ENCODE results near the gene GNPAT. TPM values are rescaled to one million over a fixed set of nuclear protein-coding genes. Genes with fewer than 3 reads are reported as not detected.

The GNPAT gene
- total RNA-seq, 2 experiments from 2014 or later, result 55.4 to 56.6 TPM

GRCh38 chr1:231236938-231237337 lies 4.1 kb upstream of the GNPAT start:
- CTCF ChIA-PET, result no interaction called here
- POLR2A ChIA-PET, result no interaction called here

- ChIA-PET POLR2A (no interaction called here), CTCF (no interaction called here)
Observed at GRCh38 chr1:231238298-231238697, 2.7 kb upstream of the GNPAT start.

- POLR2A ChIA-PET, result interaction anchor here (1.2 kb wide), 1 partner anchor 261 kb away, joined by 3 read pairs; the partner anchor contains the start of genes ARV1 and TTC13
Observed at GRCh38 chr1:231240531-231240882, 505 bp upstream of the GNPAT start.

GRCh38 chr1:231241750-231242149 lies 738 bp downstream of the GNPAT start:
- POLR2A ChIA-PET, result interaction anchor here (0.9 to 1.2 kb wide), 3 partner anchors 38 to 263 kb away, joined by 3 read pairs; partner anchors contain the start of genes ARV1, SPRTN and TTC13
- CTCF ChIA-PET, result interaction anchor here (0.9 kb wide), 1 partner anchor 14 kb away, joined by 4 read pairs; no protein-coding TSS in a partner anchor

More at GRCh38 chr1:231240531-231240882, 505 bp upstream of the GNPAT start:
- CTCF ChIA-PET, result no interaction called here

GRCh38 chr1:231242516-231243198 lies 1.6 kb downstream of the GNPAT start:
- ChIA-PET POLR2A (no interaction called here), CTCF (no interaction called here)

- ChIA-PET POLR2A (no interaction called here), CTCF (no interaction called here)
Observed at GRCh38 chr1:231248778-231249177, 7.8 kb downstream of the GNPAT start.

GRCh38 chr1:231252336-231252735 lies 11.3 kb downstream of the GNPAT start:
- ChIA-PET POLR2A (no interaction called here), CTCF (no interaction called here)

GRCh38 chr1:231260351-231260750 lies 19.3 kb downstream of the GNPAT start:
- CTCF ChIA-PET, result no interaction called here
- POLR2A ChIA-PET, result no interaction called here

GRCh38 chr1:231264642-231265041 lies 23.6 kb downstream of the GNPAT start:
- ChIA-PET CTCF (interaction anchor here (0.6 kb wide), 1 partner anchor 629 kb away, joined by 3 read pairs; no protein-coding TSS in a partner anchor), POLR2A (no interaction called here)

- POLR2A ChIA-PET, result no interaction called here
Observed at GRCh38 chr1:231265379-231265778, 24.4 kb downstream of the GNPAT start.

GRCh38 chr1:231266811-231267322 lies 25.9 kb downstream of the GNPAT start:
- ChIA-PET POLR2A (no interaction called here), CTCF (no interaction called here)

More at GRCh38 chr1:231265379-231265778, 24.4 kb downstream of the GNPAT start:
- CTCF ChIA-PET, result interaction anchor here (0.6 kb wide), 1 partner anchor 630 kb away, joined by 3 read pairs; no protein-coding TSS in a partner anchor

- POLR2A ChIA-PET, result no interaction called here
Observed at GRCh38 chr1:231272173-231272572, 31.2 kb downstream of the GNPAT start.

GRCh38 chr1:231272880-231273279 lies 31.9 kb downstream of the GNPAT start:
- ChIA-PET CTCF (no interaction called here), POLR2A (no interaction called here)

More at GRCh38 chr1:231272173-231272572, 31.2 kb downstream of the GNPAT start:
- CTCF ChIA-PET, result no interaction called here

GRCh38 chr1:231274119-231274825 lies 33.3 kb downstream of the GNPAT start:
- POLR2A ChIA-PET, result no interaction called here

GRCh38 chr1:231278100-231278790 lies 37.2 kb downstream of the GNPAT start:
- CTCF ChIA-PET, result no interaction called here

More at GRCh38 chr1:231274119-231274825, 33.3 kb downstream of the GNPAT start:
- CTCF ChIA-PET, result no interaction called here

GRCh38 chr1:231279081-231279480 lies 38.1 kb downstream of the GNPAT start:
- ChIA-PET POLR2A (interaction anchor here (1.0 kb wide), 1 partner anchor 37 kb away, joined by 3 read pairs; no protein-coding TSS in a partner anchor), CTCF (no interaction called here)

More at GRCh38 chr1:231278100-231278790, 37.2 kb downstream of the GNPAT start:
- POLR2A ChIA-PET, result no interaction called here

GRCh38 chr1:231279683-231280082 lies 38.7 kb downstream of the GNPAT start:
- CTCF ChIA-PET, result no interaction called here
- POLR2A ChIA-PET, result interaction anchor here (1.0 kb wide), 1 partner anchor 38 kb away, joined by 3 read pairs; no protein-coding TSS in a partner anchor

- CTCF ChIA-PET, result no interaction called here
- POLR2A ChIA-PET, result no interaction called here
Observed at GRCh38 chr1:231284441-231284840, 43.4 kb downstream of the GNPAT start.

GRCh38 chr1:231286603-231287002 lies 45.6 kb downstream of the GNPAT start:
- POLR2A ChIA-PET, result no interaction called here
- CTCF ChIA-PET, result no interaction called here

GRCh38 chr1:231295938-231296337 lies 54.9 kb downstream of the GNPAT start:
- ChIA-PET CTCF (no interaction called here), POLR2A (no interaction called here)

Data from activated CD8-positive, alpha-beta memory T cell treated with anti-CD3 and anti-CD28 coated beads for 36 hours (primary cell).